ENCODE results near the gene SYNDIG1.

SYNDIG1 gene

DNA sequence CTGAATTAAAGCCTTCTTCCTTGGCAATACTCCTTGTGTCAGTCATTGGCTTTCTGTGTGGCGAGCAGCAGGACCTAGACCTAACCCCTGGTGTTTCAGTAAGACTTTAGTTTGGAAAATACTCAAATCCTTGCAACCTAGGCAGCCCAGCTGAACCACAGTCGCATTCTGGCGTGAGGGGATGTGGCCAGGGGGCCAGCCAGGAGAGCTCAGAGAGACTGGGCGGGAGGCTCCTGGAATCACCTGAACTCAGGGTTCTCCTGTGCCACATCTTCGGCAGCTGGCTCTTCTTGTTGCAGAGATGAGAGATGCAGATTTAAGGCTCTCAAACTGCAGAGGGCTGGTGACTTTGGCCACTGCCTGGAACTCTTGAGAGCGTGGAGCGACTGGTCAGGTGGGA, 102.7 kb downstream of the SYNDIG1 start:
- DNase-seq = no peak

- DNase-seq = no peak
These were observed 103.4 kb downstream of the SYNDIG1 start for GRCh38 chr20:24572862-24573261.

- DNase-seq = no peak
These were observed 104.1 kb downstream of the SYNDIG1 start for GRCh38 chr20:24573557-24573956.

- no peak for DNase-seq
These were observed 104.9 kb downstream of the SYNDIG1 start for GRCh38 chr20:24574307-24574706.

DNA sequence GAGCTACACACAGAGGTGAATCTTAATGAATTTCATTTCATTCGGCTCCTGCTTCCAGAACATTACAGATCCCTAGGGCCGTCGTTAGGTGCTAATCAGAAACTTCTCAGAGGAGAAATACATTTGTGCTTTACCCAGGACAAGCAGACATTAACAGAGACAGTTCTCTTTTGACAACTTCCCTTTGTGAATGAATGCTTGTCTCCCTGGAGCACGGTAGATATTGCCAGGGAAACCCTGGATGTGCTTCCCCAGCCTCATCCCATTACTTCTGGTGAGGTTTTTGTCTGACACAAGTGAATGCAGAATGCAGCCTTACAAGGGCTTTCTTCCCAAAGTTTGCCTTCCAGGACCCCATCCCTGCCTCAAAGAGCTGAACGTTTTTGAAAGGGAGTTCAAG, 105.4 kb downstream of the SYNDIG1 start:
- DNase-seq = no peak

GRCh38 chr20:24575811-24576210, 106.4 kb downstream of the SYNDIG1 start:
- DNase-seq = no peak

GRCh38 chr20:24576447-24576846, 107.0 kb downstream of the SYNDIG1 start:
- DNase-seq = no peak

DNA sequence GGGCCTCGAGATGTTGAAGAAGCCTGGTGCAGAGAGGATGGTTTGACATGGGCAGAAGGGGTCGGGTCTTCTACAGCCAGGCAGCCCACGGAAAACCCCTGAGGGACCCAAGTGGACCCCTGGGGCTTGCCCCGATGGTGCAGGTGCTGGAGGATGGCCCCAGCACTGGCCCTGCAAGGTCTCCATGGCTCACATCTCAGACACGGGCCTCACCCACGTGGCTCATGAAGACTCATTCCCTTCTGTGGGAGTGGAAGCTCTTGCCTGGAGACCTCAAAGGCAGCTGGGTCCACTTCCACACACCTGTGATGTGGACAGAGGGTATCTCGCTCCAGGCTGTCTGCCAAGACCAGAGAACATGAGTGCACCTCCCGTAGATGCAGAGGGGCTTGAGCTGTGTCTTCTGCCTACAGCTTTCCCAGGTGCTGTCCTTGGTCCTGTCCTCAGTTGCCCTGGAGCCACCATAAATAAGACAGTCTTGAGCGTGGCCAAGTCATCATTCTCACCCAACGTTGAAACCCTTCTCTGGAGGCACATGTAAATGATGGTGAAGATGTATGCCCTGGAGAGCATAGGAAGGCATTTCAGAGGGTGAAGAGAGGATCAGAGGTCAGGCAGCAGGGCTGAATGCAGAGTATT, 108.0 kb downstream of the SYNDIG1 start:
- no peak for DNase-seq

- DNase-seq = no peak
These were observed 109.4 kb downstream of the SYNDIG1 start for GRCh38 chr20:24578567-24579415.

GRCh38 chr20:24579475-24579874, 110.0 kb downstream of the SYNDIG1 start:
- no peak for DNase-seq

DNA sequence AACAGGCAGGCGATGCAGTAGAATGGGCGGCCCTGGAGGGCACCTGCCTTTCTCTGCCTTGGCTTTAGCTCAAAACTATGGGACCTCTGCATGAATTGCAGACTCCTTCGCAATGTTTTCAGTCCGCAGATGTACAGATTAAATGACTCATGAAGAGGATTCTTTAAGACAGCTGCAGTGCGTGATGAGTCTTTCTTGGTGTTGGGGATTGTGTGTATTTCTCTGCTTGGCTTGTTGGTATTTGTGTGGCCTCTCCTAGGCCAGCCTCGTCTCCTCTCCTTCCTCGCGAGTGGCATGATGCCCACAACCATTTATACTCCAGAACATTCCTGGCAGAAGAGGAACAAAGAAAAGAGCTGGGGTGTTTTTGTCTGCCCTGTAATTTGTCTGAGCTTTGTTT, 110.6 kb downstream of the SYNDIG1 start:
- DNase-seq = no peak

DNA sequence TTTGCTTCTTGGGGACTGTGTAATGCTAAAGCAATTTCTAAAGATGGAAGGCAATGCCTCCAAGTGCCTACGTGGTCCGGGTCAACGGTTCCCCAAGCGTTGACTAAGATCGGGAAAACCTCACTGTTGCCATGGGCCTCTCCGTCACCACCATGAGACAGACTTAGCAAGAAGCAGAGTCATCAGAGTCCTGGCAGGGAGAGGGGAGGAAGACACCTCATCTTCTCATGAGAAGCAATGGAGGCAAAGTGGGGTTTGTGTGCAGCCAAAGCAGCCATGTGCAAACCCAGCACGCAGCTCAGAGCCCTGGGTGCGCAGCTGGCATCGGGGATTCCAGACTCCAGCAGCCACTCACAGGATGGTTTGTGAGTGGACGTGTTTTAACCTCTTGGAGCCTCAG, 111.4 kb downstream of the SYNDIG1 start:
- DNase-seq = no peak

- DNase-seq = no peak
These were observed 112.2 kb downstream of the SYNDIG1 start for GRCh38 chr20:24581443-24582170.

GRCh38 chr20:24582373-24583168, 113.1 kb downstream of the SYNDIG1 start:
- no peak for DNase-seq

DNA sequence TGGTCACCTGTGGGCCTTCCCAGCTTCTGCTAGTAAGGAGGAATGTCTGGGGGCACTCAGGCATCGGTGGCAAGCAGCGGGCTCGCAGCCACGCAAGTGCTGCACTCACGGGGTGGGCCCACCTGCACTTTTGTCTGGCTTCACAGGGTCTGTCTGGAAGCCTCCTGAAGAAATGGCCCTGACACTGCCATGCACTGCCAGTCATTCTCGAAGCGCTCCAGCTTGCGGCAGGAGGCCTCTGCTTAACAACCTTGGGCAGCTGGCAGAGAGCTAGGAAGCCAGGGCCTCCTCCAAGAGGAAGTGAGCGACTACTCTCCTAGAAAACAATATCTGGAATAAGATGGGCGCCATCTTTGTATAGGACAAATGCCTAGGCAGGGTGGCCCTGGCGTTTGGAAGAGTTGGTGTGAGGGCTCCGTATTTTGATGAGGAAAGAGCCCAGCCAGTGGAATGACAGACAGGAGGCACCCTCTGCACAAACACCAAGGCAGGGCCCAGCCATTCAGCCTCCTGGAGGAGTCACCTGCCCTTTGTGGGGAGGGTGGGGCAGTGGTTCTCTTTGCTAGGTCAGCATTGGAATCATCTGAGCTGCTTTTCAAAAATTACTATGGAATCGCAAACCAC, 113.9 kb downstream of the SYNDIG1 start:
- DNase-seq = no peak

- DNase-seq = no peak
These were observed 114.6 kb downstream of the SYNDIG1 start for GRCh38 chr20:24584078-24584477.

DNA sequence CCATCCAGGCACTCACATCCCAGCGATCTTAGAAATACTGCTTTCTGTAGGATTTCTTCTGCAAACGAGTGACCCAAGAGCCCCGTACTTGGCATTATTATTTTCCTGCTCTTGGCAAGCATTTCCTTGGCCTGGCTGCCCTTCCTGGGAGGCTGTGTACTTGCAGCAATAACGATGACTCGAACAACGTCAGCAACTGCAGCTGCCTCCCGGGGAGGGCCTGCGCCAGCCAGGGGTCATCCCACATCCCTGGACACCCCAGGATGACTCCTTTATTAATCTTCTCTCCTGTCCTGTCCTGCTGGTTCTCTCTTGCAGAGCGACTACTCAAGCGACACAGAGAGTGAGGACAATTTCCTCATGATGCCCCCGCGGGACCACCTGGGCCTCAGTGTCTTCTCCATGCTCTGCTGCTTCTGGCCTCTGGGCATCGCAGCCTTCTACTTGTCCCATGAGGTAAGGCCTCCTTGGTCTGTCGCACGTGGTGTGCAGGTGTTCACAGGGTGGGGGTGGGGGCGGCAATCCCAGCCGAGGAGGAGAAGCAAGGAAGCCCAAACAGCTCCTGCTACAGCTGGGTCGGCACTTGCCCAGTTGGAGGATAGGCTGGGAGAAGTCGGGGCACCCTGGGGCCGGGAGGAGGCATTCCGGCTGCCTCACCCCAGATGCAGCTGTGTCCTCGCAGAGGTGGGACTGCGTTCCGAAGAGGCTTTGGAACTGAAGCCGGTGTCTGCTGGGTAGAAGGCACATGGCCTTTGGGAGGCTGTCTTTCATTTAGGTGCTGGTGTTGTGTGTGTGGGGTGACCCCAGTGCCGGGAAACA, 115.3 kb downstream of the SYNDIG1 start:
- no peak for DNase-seq

DNA sequence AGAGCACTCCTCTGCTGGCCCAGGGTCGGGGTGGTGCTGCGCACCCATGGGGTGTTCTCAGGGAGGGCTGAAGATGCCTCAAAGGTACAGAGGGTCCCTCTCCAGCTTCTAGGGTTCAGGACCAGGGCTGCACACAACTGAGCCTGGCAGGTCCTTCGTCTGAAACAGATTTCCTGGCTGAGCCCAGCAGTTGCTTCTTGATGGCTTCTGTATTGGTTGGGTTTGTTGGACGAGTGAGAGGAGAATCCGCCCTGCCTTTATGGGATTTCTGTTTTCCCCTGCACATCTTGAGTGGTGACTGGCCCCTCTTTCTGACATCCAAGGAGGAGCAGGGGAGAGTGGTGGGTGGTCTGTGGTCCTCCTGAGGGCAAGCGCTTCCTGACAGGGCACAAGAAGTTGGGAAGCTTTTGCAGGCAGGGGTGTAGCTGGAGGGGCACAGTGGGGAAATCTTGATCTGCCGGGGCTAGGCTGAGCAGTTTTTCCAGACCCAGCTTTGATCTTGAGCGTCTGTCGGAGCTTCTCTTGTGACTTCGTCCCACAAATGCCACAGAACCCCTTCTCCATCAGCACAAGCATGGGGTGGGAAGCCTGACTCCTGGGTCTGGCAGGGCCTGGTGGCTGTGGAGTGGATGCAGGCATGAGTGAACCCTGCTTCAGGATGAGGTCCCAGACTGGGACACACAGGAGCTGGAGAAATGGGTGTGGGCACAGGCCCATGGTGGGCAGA, 116.5 kb downstream of the SYNDIG1 start:
- no peak for DNase-seq

DNA sequence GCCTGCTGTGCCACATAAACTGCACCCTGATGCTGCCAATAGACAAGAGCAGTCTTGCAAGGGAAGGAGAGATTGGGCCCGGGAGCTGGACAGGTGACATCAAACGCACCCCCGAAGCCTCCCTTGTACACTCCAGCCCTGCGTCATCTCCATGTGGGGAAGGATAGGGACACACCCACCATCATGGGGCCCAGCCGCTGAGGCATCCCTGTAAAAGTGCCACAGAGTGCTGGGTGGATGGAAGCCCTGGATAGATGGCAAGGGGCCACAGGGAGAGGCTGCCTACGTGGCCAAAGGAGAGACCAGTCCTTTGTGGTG, 117.1 kb downstream of the SYNDIG1 start:
- no peak for DNase-seq

- DNase-seq = no peak
These were observed 118.1 kb downstream of the SYNDIG1 start for GRCh38 chr20:24587384-24588046.

Data from inflammatory macrophage treated with lipopolysaccharide for 1 hour (primary cell).